ENCODE data around the gene FEN1. TPM values are rescaled to one million over a fixed set of nuclear protein-coding genes. Genes with fewer than 3 reads are reported as not detected.

Gene FEN1
- polyA plus RNA-seq, 1 experiment: 13.2 TPM

DNA sequence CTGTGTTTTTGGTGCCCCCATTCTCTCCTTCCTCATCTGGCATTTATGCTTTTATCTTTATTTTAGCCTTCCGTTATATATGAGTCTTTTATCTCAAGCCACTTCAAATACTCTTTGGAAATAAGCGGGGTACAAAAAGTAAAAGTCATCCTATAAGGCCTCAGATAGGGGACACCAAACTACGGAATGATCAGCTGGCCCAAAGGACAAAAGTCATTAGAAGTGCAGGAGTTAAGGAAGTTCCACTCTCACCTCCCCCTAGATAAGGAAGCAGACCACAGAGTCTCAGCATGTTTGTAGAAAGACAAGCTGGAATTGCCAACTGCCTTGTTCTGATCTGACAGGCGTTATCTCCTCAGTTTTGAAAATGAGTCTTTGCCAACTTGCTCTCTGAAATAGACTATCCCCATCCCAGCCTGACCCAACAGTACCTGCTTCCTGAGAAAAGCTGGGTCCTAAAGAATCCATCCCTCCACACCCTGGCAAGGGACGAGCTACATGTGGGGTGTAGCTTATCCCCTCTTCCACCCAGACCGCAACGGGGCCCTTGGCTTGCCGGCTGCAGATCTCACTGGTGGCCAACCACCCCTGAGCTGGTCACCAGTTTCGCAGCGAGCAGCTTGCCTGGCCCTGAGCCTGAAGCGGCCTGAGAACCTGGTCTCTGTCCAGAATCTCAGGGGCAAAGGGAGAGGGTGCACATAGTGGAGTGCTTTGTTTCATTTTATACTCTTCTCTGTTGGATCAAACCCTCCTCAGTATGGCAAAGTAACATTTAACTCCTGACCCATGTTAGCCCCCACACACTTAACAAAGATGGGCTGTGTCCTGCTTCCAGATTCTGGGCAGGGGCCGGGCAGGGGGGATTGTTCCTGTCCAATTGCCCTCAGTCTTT lies 49.2 kb downstream of the FEN1 start:
- Histone ChIP-seq H3K36me3 (ENCODE audit: control insufficient read depth, insufficient read depth, low read length) (peaks cover 31% of the 10 kb centered on the region), H3K27me3 (ENCODE audit: control insufficient read depth, insufficient read depth, low read length) (no peaks in the 10 kb centered on the region), H3K4me3 (ENCODE audit: low read depth, low read length) (no peak overlapping the region)
- no peak for DNase-seq (ENCODE audit: low read depth)
- CTCF ChIA-PET: interaction anchor here (1.1 kb wide), 1 partner anchor 29 kb away, joined by 3 read pairs; no protein-coding TSS in a partner anchor
- TF ChIP-seq, protein P1, sequence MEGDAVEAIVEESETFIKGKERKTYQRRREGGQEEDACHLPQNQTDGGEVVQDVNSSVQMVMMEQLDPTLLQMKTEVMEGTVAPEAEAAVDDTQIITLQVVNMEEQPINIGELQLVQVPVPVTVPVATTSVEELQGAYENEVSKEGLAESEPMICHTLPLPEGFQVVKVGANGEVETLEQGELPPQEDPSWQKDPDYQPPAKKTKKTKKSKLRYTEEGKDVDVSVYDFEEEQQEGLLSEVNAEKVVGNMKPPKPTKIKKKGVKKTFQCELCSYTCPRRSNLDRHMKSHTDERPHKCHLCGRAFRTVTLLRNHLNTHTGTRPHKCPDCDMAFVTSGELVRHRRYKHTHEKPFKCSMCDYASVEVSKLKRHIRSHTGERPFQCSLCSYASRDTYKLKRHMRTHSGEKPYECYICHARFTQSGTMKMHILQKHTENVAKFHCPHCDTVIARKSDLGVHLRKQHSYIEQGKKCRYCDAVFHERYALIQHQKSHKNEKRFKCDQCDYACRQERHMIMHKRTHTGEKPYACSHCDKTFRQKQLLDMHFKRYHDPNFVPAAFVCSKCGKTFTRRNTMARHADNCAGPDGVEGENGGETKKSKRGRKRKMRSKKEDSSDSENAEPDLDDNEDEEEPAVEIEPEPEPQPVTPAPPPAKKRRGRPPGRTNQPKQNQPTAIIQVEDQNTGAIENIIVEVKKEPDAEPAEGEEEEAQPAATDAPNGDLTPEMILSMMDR (IDR thresholded peaks at IDR 0.05; ENCODE audit: insufficient read depth, low read depth, low read length): no peak
- POLR2A ChIA-PET: no interaction called here

DNA sequence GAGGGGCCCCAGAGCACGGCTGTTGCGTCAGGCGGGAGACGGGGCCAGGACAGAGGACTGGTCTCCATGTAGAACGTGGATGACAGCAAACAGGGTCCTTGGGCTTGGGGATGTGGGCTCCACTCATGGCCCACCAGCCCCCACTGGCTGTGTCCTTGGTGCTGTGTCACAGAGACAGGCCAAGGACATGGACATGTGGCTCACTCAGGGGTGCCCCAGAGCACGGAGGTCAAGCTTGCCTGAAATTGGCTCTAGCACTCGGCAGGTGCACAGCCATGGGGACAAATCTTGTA lies 49.8 kb downstream of the FEN1 start:
- no peak overlapping the region for H3K4me3 ChIP-seq (ENCODE audit: low read depth, low read length)
- H3K27me3 ChIP-seq (ENCODE audit: control insufficient read depth, insufficient read depth, low read length): no peaks in the 10 kb centered on the region
- TF ChIP-seq, protein P1 (IDR thresholded peaks at IDR 0.05; ENCODE audit: insufficient read depth, low read depth, low read length): no peak
- CTCF ChIA-PET: no interaction called here
- no peak for DNase-seq (ENCODE audit: low read depth)
- POLR2A ChIA-PET: no interaction called here
- H3K36me3 ChIP-seq (ENCODE audit: control insufficient read depth, insufficient read depth, low read length): peaks cover 30% of the 10 kb centered on the region

DNA sequence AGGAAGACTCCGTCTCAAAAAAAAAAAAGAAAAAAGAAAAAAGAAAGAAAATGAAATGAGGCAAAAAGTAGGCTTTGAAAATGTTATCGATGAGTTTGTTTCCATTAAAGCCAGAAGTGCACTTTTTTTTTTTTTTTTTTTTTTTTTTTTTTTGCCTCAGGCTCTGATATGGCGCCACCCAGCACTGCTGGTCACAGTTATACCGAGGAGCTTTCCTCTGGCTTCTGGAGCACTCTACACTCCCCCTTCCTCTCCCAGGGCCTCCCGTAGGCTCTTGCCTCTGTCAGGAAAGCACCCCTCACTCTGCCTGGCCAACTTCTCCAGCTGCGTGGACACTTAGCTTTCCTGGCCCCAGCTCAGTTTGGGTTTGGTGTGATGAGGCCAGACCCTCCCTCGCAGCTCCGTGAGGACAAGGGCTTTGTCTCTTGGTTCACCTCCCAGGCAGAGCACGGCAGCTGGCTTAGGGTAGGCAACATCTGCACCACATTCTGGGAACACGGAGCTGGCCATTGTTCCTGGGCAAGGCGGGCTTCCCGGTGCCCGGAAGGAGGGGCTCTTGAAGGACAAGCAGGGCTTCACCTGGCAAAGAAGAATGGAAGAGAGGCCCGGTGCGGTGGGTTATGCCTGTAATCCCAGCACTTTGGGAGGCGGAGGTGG lies 52.3 kb downstream of the FEN1 start:
- POLR2A ChIA-PET: no interaction called here
- H3K36me3 ChIP-seq (ENCODE audit: control insufficient read depth, insufficient read depth, low read length): peaks cover 40% of the 10 kb centered on the region
- TF ChIP-seq, protein P1 (IDR thresholded peaks at IDR 0.05; ENCODE audit: insufficient read depth, low read depth, low read length): no peak
- CTCF ChIA-PET: interaction anchor here (1.0 to 2.3 kb wide), 2 partner anchors 11 to 237 kb away, joined by 3 to 5 read pairs; no protein-coding TSS in a partner anchor
- no peak for DNase-seq (ENCODE audit: low read depth)
- H3K27me3 ChIP-seq (ENCODE audit: control insufficient read depth, insufficient read depth, low read length): no peaks in the 10 kb centered on the region
- no peak overlapping the region for H3K4me3 ChIP-seq (ENCODE audit: low read depth, low read length)

DNA sequence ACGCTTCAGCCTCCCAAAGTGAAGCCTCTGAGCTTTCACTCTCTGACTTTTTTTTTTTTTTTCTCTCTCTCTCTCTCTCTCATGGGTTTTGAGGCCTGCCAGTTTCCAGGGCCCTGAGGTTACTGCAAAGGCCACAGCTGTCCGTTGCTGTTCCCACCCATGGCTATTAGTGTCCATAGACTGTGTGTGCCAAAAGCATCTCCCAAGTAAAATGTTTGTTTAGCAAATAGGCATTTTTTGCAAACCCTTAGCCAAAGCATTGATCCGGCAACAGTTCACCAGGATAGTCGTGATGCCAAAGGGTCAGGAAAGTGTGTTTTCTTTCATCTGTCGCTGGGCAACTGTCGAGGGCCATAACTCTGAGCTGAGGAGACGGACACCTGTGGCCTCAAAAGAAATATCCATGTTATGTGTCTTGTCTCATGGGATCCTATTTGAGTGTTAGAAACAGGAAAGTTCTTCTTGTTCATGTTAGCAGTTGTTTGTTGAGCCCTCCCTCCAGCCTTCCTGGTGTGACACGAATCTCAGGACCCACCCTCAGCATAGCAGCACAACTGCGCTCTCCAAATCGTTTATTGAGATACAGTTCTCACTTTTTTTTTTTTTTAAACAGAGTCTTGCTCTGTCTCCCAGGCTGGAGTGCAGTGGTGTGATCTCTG lies 53.8 kb downstream of the FEN1 start:
- no peak for DNase-seq (ENCODE audit: low read depth)
- ChIA-PET CTCF (interaction anchor here (2.3 to 3.5 kb wide), 2 partner anchors 12 to 24 kb away, joined by 5 to 10 read pairs; no protein-coding TSS in a partner anchor), POLR2A (no interaction called here)
- no peaks in the 10 kb centered on the region for H3K27me3 ChIP-seq (ENCODE audit: control insufficient read depth, insufficient read depth, low read length)
- TF ChIP-seq, protein P1 (IDR thresholded peaks at IDR 0.05; ENCODE audit: insufficient read depth, low read depth, low read length): no peak
- peaks cover 41% of the 10 kb centered on the region for H3K36me3 ChIP-seq (ENCODE audit: control insufficient read depth, insufficient read depth, low read length)
- H3K4me3 ChIP-seq (ENCODE audit: low read depth, low read length): no peak overlapping the region

Other genes starting within 250 kb of the FEN1 start
- 0.01 and 0.04 TPM in 2 replicates for gene SYT7, start 211.8 kb upstream of the FEN1 start, polyA plus RNA-seq (2011; rRNA removed)
- gene DAGLA, start 112.5 kb upstream of the FEN1 start, polyA plus RNA-seq (2011; rRNA removed): 1.1 and 2.5 TPM in 2 replicates
- 0.33 and 0.45 TPM in 2 replicates for gene MYRF, start 40.3 kb upstream of the FEN1 start, polyA plus RNA-seq (2011; rRNA removed)
- gene TMEM258, start 312 bp upstream of the FEN1 start, polyA plus RNA-seq (2011; rRNA removed): 371 and 399 TPM in 2 replicates
- 48.1 and 58.0 TPM in 2 replicates for gene FADS1, start 24.1 kb downstream of the FEN1 start, polyA plus RNA-seq (2011; rRNA removed)
- gene FADS2, start 35.4 kb downstream of the FEN1 start, polyA plus RNA-seq (2011; rRNA removed): 181 and 327 TPM in 2 replicates
- gene FADS3, start 98.6 kb downstream of the FEN1 start, polyA plus RNA-seq (2011; rRNA removed): 158 and 271 TPM in 2 replicates
- 9.4 and 15.1 TPM in 2 replicates for gene RAB3IL1, start 124.7 kb downstream of the FEN1 start, polyA plus RNA-seq (2011; rRNA removed)
- gene BEST1, start 157.4 kb downstream of the FEN1 start, polyA plus RNA-seq (2011; rRNA removed): 5.1 and 6.4 TPM in 2 replicates
- gene FTH1, start 174.7 kb downstream of the FEN1 start, polyA plus RNA-seq (2011; rRNA removed): 1,472 and 1,806 TPM in 2 replicates